Lower leg skin (tissue), 3 donors: ENCODE measurements around the gene BICD2.
"Not testable (repeated sequence)": the region's sequence is repeated elsewhere in the genome, so short reads cannot be mapped to it uniquely, and the experiment has no call there.

ENCODE experiments used
- CTCF ChIP-seq, 3 donors: fragments of 450-650 bp; IDR thresholded peaks; one replicate each; pipeline ENCODE4 v1.5.1; 2016; ENCODE audit warnings: antibody characterized with exemption in 3 of 3, mild to moderate bottlenecking in 3 of 3, moderate library complexity in 2 of 3
- POLR2A ChIP-seq, 2 donors: fragments of 450-650 bp; IDR thresholded peaks; one replicate each; pipeline ENCODE4 v1.6.1; 2016 to 2017; ENCODE audit warnings: antibody characterized with exemption in 2 of 2, mild to moderate bottlenecking in 1 of 2, moderate library complexity in 1 of 2

- not testable (repeated sequence) for TF ChIP-seq CTCF, POLR2A (IDR thresholded peaks at IDR 0.05)
Observed at GRCh38 chr9:92796337-92796804, 31.7 kb upstream of the BICD2 start.
